22Rv1 (cell line): ENCODE results near the gene ZNF76.

ENCODE experiments used
- CTCF ChIP-seq: fragments of 450-650 bp; IDR thresholded peaks from 2 replicates; pipeline ENCODE4 v1.5.1; 2017; ENCODE audit warnings: mild to moderate bottlenecking
- ZFX ChIP-seq: fragments of 450-650 bp; IDR thresholded peaks from 2 replicates; pipeline ENCODE4 v1.6.1; 2017; ENCODE audit warnings: antibody characterized with exemption, borderline replicate concordance

DNA sequence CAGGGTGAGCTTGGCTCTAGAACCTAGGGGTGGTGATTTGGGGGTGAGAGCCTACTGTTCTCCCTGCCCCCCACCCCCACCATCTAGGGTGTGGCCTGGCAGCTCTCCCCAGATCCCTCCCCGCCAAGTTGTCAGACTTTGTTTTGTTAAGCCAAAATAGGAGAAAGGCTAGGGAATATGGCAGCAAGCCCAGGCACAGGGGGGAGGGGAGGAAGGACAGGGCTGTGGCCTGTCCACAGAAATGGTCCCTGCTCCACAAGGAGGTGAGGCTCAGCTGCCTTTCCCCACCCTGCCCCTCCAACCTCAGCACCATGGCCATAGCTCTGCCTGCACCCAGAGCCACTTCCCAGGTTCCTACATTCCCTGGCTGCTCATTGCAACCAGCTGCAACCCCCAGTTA, 28.6 kb upstream of the ZNF76 start:
- no peak for TF ChIP-seq CTCF
- TF ChIP-seq ZFX, result no peak
